Lower leg skin (tissue), 3 donors: Measurements from ENCODE around the gene CTNNBL1.

ENCODE experiments used
- POLR2A ChIP-seq, 2 donors: fragments of 450-650 bp; IDR thresholded peaks; one replicate each; pipeline ENCODE4 v1.6.1; 2016 to 2017; ENCODE audit warnings: antibody characterized with exemption in 2 of 2, mild to moderate bottlenecking in 1 of 2, moderate library complexity in 1 of 2
- TF ChIP-seq, protein P1 (sequence below), 3 donors: fragments of 450-650 bp; IDR thresholded peaks; one replicate each; pipeline ENCODE4 v1.5.1; 2016; ENCODE audit warnings: antibody characterized with exemption in 3 of 3, mild to moderate bottlenecking in 3 of 3, moderate library complexity in 2 of 3

DNA sequence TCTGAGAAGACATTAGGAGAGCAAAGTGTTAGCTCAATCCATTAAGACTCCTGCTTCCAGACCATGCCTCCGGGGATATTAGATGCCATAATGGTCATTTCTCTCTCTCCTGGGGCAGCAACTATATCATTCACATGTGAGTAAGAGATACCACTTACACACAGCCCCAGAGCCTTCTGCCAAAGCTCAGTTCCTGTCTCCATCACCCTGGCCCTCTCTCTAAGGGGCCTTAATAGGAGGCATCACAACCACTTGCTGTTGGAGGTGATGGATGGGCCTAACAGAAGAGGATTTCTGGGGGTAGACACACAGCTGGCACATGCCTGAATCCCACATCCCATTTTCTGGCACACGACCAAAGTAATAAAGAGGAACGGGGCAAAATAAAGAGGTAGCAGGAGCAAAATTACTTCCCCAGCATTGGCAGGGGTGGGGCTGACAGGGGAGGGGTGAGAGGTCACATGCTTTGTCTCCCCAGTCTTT lies 175.1 kb downstream of the CTNNBL1 start:
- TF ChIP-seq, protein P1, sequence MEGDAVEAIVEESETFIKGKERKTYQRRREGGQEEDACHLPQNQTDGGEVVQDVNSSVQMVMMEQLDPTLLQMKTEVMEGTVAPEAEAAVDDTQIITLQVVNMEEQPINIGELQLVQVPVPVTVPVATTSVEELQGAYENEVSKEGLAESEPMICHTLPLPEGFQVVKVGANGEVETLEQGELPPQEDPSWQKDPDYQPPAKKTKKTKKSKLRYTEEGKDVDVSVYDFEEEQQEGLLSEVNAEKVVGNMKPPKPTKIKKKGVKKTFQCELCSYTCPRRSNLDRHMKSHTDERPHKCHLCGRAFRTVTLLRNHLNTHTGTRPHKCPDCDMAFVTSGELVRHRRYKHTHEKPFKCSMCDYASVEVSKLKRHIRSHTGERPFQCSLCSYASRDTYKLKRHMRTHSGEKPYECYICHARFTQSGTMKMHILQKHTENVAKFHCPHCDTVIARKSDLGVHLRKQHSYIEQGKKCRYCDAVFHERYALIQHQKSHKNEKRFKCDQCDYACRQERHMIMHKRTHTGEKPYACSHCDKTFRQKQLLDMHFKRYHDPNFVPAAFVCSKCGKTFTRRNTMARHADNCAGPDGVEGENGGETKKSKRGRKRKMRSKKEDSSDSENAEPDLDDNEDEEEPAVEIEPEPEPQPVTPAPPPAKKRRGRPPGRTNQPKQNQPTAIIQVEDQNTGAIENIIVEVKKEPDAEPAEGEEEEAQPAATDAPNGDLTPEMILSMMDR (IDR thresholded peaks at IDR 0.05), result no peak
- no peak for TF ChIP-seq POLR2A (IDR thresholded peaks at IDR 0.05)
